K562 (cell line): Measurements from ENCODE around the gene DMAC2. TPM values are rescaled to one million over a fixed set of nuclear protein-coding genes. Genes with fewer than 3 reads are reported as not detected.

Experiments used
- CBFA2T3 ChIP-seq: fragments of 450-650 bp; IDR thresholded peaks from 2 replicates; pipeline ENCODE4 v1.6.1; 2017
- CCAR2 ChIP-seq: fragments of 200-400 bp; formaldehyde crosslinking; IDR thresholded peaks from 2 replicates; pipeline ENCODE4 v1.6.1; 2017; ENCODE audit warnings: mild to moderate bottlenecking, low read depth, low read length
- CHAMP1 ChIP-seq: fragments of 450-650 bp; IDR thresholded peaks from 2 replicates; pipeline ENCODE4 v1.6.1; 2016; ENCODE audit warnings: mild to moderate bottlenecking
- CXXC5 ChIP-seq: fragments of 250-450 bp; sonication (Bioruptor Pico); IDR thresholded peaks from 2 replicates; pipeline ENCODE4 v1.8.0; 2022; ENCODE audit warnings: inconsistent platforms, mild to moderate bottlenecking, moderate library complexity
- HDAC6 ChIP-seq: IDR thresholded peaks from 2 replicates; pipeline ENCODE4 v1.6.1; 2012; ENCODE audit warnings: low read depth, mild to moderate bottlenecking, control low read depth, inconsistent platforms, low read length, moderate library complexity
- IRF2 ChIP-seq: sonication (generic); formaldehyde crosslinking; IDR thresholded peaks from 2 replicates; pipeline ENCODE4 v1.8.1; 2022; ENCODE audit warnings: mild to moderate bottlenecking, missing genetic modification reagents
- MYC ChIP-seq, 2 experiments: fragments of 250-450 bp in 1 of 2; sonication (Bioruptor Pico) in 1 of 2; IDR thresholded peaks; 2 replicates each; pipeline versions ENCODE4 v1.5.1 to v1.6.1; 2012 to 2021; ENCODE audit warnings: low read depth in 2 of 2, borderline replicate concordance in 1 of 2, improper control_type of control experiment in 1 of 2, low read length in 1 of 2, mild to moderate bottlenecking in 1 of 2, moderate library complexity in 1 of 2
- STAG1 ChIP-seq: sonication (generic); formaldehyde crosslinking; IDR thresholded peaks from 2 replicates; pipeline ENCODE4 v1.5.0; 2020; ENCODE audit warnings: missing genetic modification reagents, borderline replicate concordance
- TAF1 ChIP-seq: IDR thresholded peaks from 2 replicates; pipeline ENCODE4 v1.6.1; 2011; ENCODE audit warnings: mild to moderate bottlenecking, low read length, moderate library complexity; ENCODE audit not compliant: insufficient read depth, control insufficient read depth, severe bottlenecking; ENCODE audit errors: extremely low read depth
- ZNF184 ChIP-seq: sonication (generic); formaldehyde crosslinking; IDR thresholded peaks from 2 replicates; pipeline ENCODE4 v1.5.0; 2020; ENCODE audit warnings: missing genetic modification reagents
- ZNF212 ChIP-seq: fragments of 450-650 bp; formaldehyde crosslinking; IDR thresholded peaks from 2 replicates; pipeline ENCODE4 v1.4.0; 2020; ENCODE audit warnings: mild to moderate bottlenecking
- ZNF592 ChIP-seq: fragments of 450-650 bp; IDR thresholded peaks from 2 replicates; pipeline ENCODE4 v1.6.1; 2017; ENCODE audit warnings: antibody characterized with exemption, mild to moderate bottlenecking
- polyA plus RNA-seq, 8 experiments: library from polyadenylated mRNA; depleted of rRNA in 4 of 8; stranded (reverse) in 5 of 8; unstranded in 3 of 8; fragments of >200 nt; fragmentation: Nextera tagmentation in 2 of 8; fragmentation: Illumina TruSeq in 1 of 8; extraction: Ambion mirVana in 2 of 8; extraction: Trizol in 1 of 8; gene quantifications; 2 replicates each; pipeline versions ENCODE4 v1.2.1 to v1.2.3, GENCODE V29; 2011 to 2014; ENCODE audit warnings: inconsistent platforms in 1 of 8, missing spikeins in 1 of 8
- total RNA-seq, 7 experiments: library from RNA; depleted of rRNA in 6 of 7; stranded (reverse); fragments of >200 nt in 6 of 7; fragmentation: Illumina TruSeq in 2 of 7; extraction: Trizol in 2 of 7; gene quantifications; 2 replicates each; pipeline versions ENCODE4 v1.2.1 to v1.2.3, GENCODE V29; 2011 to 2021; ENCODE audit warnings: low replicate concordance in 1 of 7

The DMAC2 gene
- total and polyA plus RNA-seq, 9 of the 15 experiments (the other 6 are each of a cell fraction or from before 2014, with no cell fraction given): 12.9 to 61.2 (median 43.1) TPM

- no peak for TF ChIP-seq CHAMP1
- no peak for TF ChIP-seq CBFA2T3
- no peak for TF ChIP-seq TAF1
- TF ChIP-seq MYC (IDR thresholded peaks at IDR 0.05; ENCODE audit: low read depth, low read length): no peak
- no peak for TF ChIP-seq MYC (CRISPR knock-in tag; IDR thresholded peaks at IDR 0.05; ENCODE audit: borderline replicate concordance, low read depth)
- TF ChIP-seq CCAR2: no peak
- TF ChIP-seq HDAC6: no peak
- no peak for TF ChIP-seq CXXC5
- no peak for TF ChIP-seq ZNF592
- no peak for TF ChIP-seq ZNF184
- no peak for TF ChIP-seq IRF2 (CRISPR knock-in tag)
- TF ChIP-seq ZNF212: no peak
- no peak for TF ChIP-seq STAG1 (CRISPR knock-in tag)
- TF ChIP-seq, all 486 proteins: peak for 0
Measured at GRCh38 chr19:41416194-41416674, 23.5 kb downstream of the DMAC2 start (continued).
